ENCODE measurements around the gene TRIM74.
"Not testable (repeated sequence)": the region's sequence is repeated elsewhere in the genome, so short reads cannot be mapped to it uniquely, and the experiment has no call there.

Gene TRIM74

GRCh38 chr7:72954563-72955198, 14.6 kb downstream of the TRIM74 start:
- not testable (repeated sequence) for DNase-seq (ENCODE audit: low spot score)

GRCh38 chr7:72953901-72954562, 15.2 kb downstream of the TRIM74 start:
- DNase-seq (ENCODE audit: low spot score), result not testable (repeated sequence)

- not testable (repeated sequence) for DNase-seq (ENCODE audit: low spot score)
These were observed 18.8 kb downstream of the TRIM74 start for GRCh38 chr7:72950432-72950831.

GRCh38 chr7:72949686-72950085, 19.6 kb downstream of the TRIM74 start:
- DNase-seq (ENCODE audit: low spot score), result peak; percentile 8

- DNase-seq (ENCODE audit: low spot score), result not testable (repeated sequence)
These were observed 20.0 kb downstream of the TRIM74 start for GRCh38 chr7:72949276-72949675.

GRCh38 chr7:72948714-72949113, 20.6 kb downstream of the TRIM74 start:
- not testable (repeated sequence) for DNase-seq (ENCODE audit: low spot score)

GRCh38 chr7:72946130-72946745, 23.0 kb downstream of the TRIM74 start:
- not testable (repeated sequence) for DNase-seq (ENCODE audit: low spot score)

GRCh38 chr7:72945597-72945996, 23.7 kb downstream of the TRIM74 start:
- not testable (repeated sequence) for DNase-seq (ENCODE audit: low spot score)

- DNase-seq (ENCODE audit: low spot score), result not testable (repeated sequence)
These were observed 24.3 kb downstream of the TRIM74 start for GRCh38 chr7:72944937-72945336.

- DNase-seq (ENCODE audit: low spot score), result not testable (repeated sequence)
These were observed 26.3 kb downstream of the TRIM74 start for GRCh38 chr7:72942956-72943355.

- DNase-seq (ENCODE audit: low spot score), result not testable (repeated sequence)
These were observed 27.1 kb downstream of the TRIM74 start for GRCh38 chr7:72942022-72942705.

- DNase-seq (ENCODE audit: low spot score), result not testable (repeated sequence)
These were observed 41.0 kb downstream of the TRIM74 start for GRCh38 chr7:72928216-72928615.

GRCh38 chr7:72927791-72928190, 41.5 kb downstream of the TRIM74 start:
- DNase-seq (ENCODE audit: low spot score), result not testable (repeated sequence)

GRCh38 chr7:72925546-72926120, 43.6 kb downstream of the TRIM74 start:
- DNase-seq (ENCODE audit: low spot score), result no peak

- DNase-seq (ENCODE audit: low spot score), result peak; percentile 79
These were observed 44.3 kb downstream of the TRIM74 start, which contains the start of gene POM121 for GRCh38 chr7:72924733-72925545. POM121 (plus strand) TSS chr7:72925095; CDS start chr7:72925122, 27 bp downstream.

- DNase-seq (ENCODE audit: low spot score), result no peak
These were observed 44.9 kb downstream of the TRIM74 start for GRCh38 chr7:72924386-72924732.

- no peak for DNase-seq (ENCODE audit: low spot score)
These were observed 50.0 kb downstream of the TRIM74 start for GRCh38 chr7:72919256-72919775.

GRCh38 chr7:72914756-72915525, 54.3 kb downstream of the TRIM74 start:
- DNase-seq (ENCODE audit: low spot score), result peak; percentile 44

GRCh38 chr7:72913750-72914149, 55.5 kb downstream of the TRIM74 start:
- not testable (repeated sequence) for DNase-seq (ENCODE audit: low spot score)

GRCh38 chr7:72911395-72911794, 57.9 kb downstream of the TRIM74 start:
- not testable (repeated sequence) for DNase-seq (ENCODE audit: low spot score)

All from cerebellar cortex (tissue), 1 donor.